ENCODE data around the gene MYO1E.
"Not testable (repeated sequence)": the region's sequence is repeated elsewhere in the genome, so short reads cannot be mapped to it uniquely, and the experiment has no call there.

Gene MYO1E

GRCh38 chr15:59372352-59373211 is at the start of gene MYO1E:
MYO1E (minus strand) TSS chr15:59372871; CDS start chr15:59372500, 371 bp downstream.
- DNase-seq: peak; percentile 23 to 60

GRCh38 chr15:59420986-59421618 is 48.4 kb upstream of the MYO1E start:
- no peak for DNase-seq

- DNase-seq: no peak
These were observed 47.4 kb upstream of the MYO1E start for GRCh38 chr15:59420108-59420507.

GRCh38 chr15:59419170-59419569 is 46.5 kb upstream of the MYO1E start:
- no peak for DNase-seq

- no peak for DNase-seq
These were observed 44.1 kb upstream of the MYO1E start for GRCh38 chr15:59416816-59417215.

GRCh38 chr15:59413577-59413976 is 40.9 kb upstream of the MYO1E start:
- no peak for DNase-seq

- no peak for DNase-seq
These were observed 37.8 kb upstream of the MYO1E start for GRCh38 chr15:59410391-59410896.

GRCh38 chr15:59407946-59408345 is 35.3 kb upstream of the MYO1E start:
- no peak for DNase-seq

GRCh38 chr15:59406446-59406845 is 33.8 kb upstream of the MYO1E start:
- DNase-seq: no peak

GRCh38 chr15:59405079-59405478 is 32.4 kb upstream of the MYO1E start:
- DNase-seq: no peak

- no peak for DNase-seq
These were observed 29.3 kb upstream of the MYO1E start for GRCh38 chr15:59401824-59402569.

GRCh38 chr15:59401051-59401823 is 28.6 kb upstream of the MYO1E start:
- DNase-seq: not testable (repeated sequence)

GRCh38 chr15:59400103-59400813 is 27.6 kb upstream of the MYO1E start:
- DNase-seq: no peak

GRCh38 chr15:59399465-59400102 is 26.9 kb upstream of the MYO1E start:
- peak in 1 of 2 donors; percentile 54 for DNase-seq

GRCh38 chr15:59398220-59398619 is 25.5 kb upstream of the MYO1E start:
- DNase-seq: no peak

GRCh38 chr15:59396679-59397078 is 24.0 kb upstream of the MYO1E start:
- DNase-seq: no peak

- DNase-seq: no peak
These were observed 23.5 kb upstream of the MYO1E start for GRCh38 chr15:59396211-59396610.

- DNase-seq: no peak
These were observed 21.5 kb upstream of the MYO1E start for GRCh38 chr15:59394166-59394661.

- DNase-seq: no peak
These were observed 19.6 kb upstream of the MYO1E start for GRCh38 chr15:59392299-59392698.

- no peak for DNase-seq
These were observed 16.0 kb upstream of the MYO1E start for GRCh38 chr15:59388670-59389069.

All from CD4-positive, alpha-beta T cell treated with Interferon alpha-2 for 1 hour (primary cell).